K562 treated with DMSO at 1 percent for 12 hours (cell line): ENCODE results near the gene ZER1. TPM values are rescaled to one million over a fixed set of nuclear protein-coding genes. Genes with fewer than 3 reads are reported as not detected.

ENCODE experiments used
- total RNA-seq: library from RNA; unstranded; fragments of 300-600 nt; gene quantifications from 2 replicates; pipeline ENCODE4 v1.2.3, GENCODE V29; 2022; ENCODE audit not compliant: insufficient read depth

ZER1 gene
- 20.0 and 45.8 TPM in 2 replicates for total RNA-seq

DNA sequence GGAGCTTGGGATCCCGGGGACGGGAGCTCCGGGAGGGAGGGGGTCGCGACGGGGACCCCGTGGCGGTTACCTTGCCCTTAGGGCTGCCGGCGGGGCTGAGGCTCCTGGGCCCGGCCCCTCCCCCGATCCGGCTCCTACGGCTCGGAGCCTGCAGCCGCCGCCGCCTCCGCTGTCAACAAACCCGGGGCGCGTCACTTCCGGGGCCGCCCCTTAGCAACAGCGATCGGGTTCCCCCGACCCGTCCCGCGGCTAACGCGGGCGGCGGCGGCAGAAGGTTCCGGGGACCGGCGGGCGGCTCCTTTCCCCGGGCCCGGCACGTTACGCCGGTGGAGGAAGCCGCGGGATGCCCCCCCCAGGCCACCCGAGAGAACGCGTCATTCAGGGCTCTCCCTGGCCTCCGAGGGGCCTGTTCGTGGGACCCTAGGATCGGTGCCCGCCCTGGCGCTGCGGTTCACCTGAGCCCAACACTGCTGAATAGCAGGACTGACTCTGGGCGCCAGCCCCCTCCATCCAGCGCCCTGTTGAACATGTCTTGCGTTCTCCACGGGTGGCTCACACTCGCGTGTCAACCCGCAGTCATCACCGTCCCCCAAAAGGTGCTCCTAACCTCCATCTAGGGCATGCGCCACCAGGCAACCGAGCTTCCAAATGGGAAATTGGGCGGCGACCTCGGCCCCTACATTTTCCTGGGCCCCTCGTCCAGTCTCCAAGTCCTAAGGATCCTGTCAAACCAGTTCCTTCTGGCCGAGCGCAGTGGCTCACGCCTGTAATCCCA lies at the start of gene ZER1:
Gene ZER1 (minus strand): TSS at position 183 of the 775 bp plus-strand sequence. CDS start 16,362 bp downstream, outside the sequence.

DNA sequence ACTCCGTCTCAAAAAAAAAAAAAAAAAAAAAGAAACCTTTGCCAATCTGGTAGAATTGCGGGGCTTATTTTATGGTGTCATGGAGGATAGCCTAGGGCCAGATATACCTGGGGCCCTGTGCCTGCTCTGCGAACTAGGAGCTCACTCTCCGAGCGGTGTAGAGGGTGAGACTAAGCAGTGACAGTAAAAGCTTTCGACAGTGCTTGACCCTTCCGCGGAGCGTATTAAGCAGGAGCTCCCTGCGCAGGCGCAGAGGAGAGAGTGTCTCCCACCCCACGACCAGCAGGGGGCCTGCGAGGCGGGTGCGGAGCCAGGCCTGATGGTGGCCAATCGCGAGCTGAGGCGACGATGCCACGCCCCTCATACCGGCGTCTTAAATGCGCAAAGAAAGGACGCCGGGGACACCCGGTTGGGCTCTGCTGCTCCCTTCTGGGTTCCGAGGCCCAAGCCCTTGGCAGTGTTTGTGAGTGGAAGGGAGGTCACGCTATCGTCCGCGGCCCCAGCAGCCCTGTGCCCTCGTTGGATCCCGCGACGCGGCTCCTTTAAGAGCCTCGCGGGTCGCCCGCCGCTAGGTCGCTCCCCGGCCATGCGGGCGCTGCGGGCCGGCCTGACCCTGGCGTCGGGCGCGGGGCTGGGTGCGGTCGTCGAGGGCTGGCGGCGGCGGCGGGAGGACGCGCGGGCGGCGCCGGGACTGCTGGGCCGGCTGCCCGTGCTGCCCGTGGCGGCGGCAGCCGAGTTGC lies 46.5 kb upstream of the ZER1 start, which contains the start of gene ENDOG:
Gene ENDOG (plus strand): TSS at position 402 of the 740 bp plus-strand sequence. CDS start 185 bp downstream, at position 587.

DNA sequence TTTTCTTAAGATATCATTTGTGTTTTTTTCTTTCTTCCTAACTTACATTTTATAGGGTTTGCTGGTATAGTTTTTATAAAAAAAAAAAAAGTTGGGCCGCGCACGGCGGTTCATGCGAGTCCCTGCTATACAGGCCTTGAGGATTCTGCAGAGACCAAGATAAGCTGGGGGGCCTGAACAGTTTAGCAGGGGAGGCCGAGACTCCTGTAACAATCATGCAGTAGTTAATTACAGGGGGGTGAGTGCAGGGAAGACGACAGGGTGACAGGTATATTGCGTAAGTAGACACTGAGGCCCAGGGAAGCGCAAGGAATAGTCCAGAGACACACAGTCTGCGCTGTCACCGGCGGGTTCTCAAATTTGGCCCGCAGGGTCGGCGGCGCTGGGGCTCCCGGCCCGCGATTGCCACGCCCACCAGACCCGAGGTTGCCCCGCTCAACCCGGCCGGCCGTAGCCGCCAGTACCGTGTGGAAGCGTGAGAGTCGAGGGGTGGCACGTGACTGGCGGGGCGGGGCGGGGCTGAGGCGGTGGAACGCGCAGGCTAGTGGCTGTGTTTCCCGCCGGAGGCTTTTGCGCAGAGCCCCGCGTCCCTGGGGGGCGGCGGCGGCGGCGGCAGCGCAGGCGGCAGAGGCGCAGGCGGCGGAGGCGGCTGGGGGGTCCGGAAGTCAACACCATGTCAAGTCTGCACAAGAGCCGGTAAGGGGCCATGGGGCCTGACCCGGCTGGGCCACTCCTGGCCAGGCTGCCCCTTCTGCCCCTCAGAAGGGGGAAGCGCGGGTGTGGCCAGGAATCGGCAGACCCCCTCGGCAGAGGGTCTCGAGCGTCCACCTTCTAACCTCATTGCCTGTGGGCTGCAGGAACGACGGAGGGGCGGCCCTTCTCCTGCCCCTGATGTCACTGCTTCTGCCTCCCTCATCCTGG lies 15.2 kb upstream of the ZER1 start, which contains the start of gene TBC1D13:
Gene TBC1D13 (plus strand): TSS at position 573 of the 921 bp plus-strand sequence. CDS start 101 bp downstream, at position 674.

DNA sequence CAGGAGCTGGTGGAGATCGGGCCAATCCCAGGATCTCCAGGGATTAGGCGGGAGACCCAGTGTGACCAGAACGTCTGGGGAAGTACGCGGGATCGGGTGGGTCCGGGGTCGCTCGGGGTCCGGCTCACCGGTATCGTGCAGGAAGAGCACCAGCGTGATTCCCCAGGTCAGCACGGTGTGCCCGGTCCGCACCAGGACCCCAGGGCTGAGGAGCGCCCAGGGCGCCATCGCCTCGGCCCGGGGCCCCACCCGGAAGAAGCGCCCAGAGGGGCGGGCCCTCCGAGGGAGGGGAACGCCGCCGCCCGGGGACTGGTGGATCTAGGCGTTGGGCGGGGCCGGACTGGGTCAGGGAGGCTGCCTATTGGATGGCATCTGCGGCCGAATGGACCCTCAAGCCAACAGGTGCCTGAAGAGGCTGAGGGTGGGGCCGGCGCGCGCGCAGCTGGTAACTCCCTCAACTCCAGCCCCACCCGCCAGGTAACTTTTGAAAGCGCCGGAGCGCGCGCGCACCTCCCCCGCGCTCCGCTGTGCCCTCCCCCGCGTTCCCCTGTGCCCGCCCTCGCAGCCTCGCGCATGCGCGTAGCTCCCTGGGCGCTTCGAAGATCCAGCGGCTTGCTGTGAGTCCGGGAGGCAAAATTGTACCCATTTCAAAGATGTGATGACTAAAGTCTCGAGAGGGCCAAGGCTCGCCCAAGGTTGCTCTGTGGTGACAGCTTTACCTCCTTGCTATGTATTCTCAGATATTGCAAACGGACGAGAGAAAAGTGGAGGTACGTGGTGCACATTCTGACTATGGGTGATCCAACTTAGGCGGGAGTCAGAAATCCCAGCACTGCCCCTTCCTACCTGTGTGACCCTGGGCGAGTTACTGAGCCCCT lies 47.6 kb downstream of the ZER1 start, which contains the start of gene ZDHHC12:
Gene ZDHHC12 (minus strand): TSS at position 262 of the 878 bp plus-strand sequence. CDS start 34 bp downstream, at position 228.

DNA sequence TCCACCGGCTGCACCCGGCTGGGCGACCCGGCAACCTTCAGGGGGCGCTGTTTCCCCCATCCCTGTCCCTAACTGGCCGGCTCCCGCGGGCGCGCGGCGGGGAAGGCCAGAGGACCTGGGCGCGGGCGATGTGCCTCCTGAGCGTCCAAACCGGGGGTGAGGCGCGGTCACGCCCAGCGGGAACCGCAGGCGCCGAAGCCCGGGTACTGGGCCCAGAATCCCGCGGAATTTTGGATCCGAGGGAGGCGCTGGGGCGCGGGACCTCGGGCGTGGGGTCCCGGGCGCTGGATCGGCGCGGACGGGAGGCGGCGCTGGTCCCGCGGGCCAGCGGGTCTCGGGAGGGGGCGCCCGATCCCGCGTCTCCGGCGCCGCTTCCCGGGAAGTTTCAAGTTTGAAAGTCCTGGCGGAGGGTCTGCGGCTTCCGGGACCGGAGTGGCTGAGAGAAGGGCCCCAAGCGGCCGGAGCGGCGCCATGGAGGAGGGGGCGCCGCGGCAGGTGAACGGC lies 69.2 kb downstream of the ZER1 start, which contains the start of gene PKN3:
Gene PKN3 (plus strand): TSS at position 59 of the 504 bp plus-strand sequence. CDS start 413 bp downstream, at position 472.

DNA sequence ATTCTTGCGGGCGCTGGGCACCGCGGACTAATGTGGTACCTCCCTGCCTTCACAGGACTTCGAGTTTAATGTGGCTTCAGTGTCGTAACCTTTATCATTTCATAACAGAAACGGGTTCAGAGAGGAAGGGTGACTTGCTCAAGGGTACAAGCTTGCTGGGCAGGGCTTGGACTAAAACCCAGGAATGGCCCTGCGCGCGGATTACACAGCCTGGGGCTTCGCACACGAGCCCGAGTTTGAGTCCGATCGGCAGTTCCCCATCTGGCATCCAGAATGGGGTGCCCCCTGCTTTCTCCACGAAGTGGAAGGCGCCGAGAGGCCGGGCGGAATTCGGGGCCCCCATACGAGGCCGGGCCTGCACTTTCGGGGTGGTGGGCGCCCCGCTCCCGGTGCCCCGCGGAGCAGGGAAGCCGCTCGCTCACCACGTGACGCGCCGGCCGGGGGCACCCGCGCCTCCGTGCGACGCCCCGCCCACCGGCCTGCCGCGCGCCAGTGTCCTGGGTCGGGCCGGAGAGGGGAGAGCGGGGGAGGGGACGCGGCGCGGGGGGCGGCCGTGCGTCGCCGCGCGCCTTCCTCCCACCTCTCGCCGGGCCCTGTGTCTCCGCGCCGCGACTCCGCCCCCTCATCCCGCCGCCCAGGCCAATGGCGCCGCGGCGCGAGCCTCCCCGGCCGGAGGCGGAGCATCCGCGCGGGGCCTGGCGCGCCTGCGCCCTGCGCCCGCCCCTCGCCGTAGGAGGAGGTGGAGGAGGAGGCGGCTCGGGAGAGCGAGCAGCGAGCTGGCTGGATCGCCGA lies 83.0 kb downstream of the ZER1 start, which contains the start of gene SET:
Gene SET (plus strand): TSS at position 722 of the 792 bp plus-strand sequence. CDS start 361 bp downstream, outside the sequence.

Other genes with a start within 250 kb of the ZER1 start
- gene SPTAN1, start 219.3 kb downstream of the ZER1 start, total RNA-seq = 32.7 and 58.2 TPM in 2 replicates
- 175 and 190 TPM in 2 replicates for gene DYNC2I2, start 115.1 kb downstream of the ZER1 start, total RNA-seq
- gene SET, start 82.7 kb downstream of the ZER1 start, total RNA-seq = 172 and 390 TPM in 2 replicates
- gene PKN3, start 69.4 kb downstream of the ZER1 start, total RNA-seq = 28.5 and 37.6 TPM in 2 replicates
- 58.5 and 76.0 TPM in 2 replicates for gene ZDHHC12, start 47.8 kb downstream of the ZER1 start, total RNA-seq
- 21.6 and 48.2 TPM in 2 replicates for gene TBC1D13, start 15.3 kb upstream of the ZER1 start, total RNA-seq
- gene ENDOG, start 46.6 kb upstream of the ZER1 start, total RNA-seq = 124 and 190 TPM in 2 replicates
- gene SPOUT1, start 57.9 kb upstream of the ZER1 start, total RNA-seq = 19.3 and 30.7 TPM in 2 replicates
- gene KYAT1, start 110.0 kb upstream of the ZER1 start, total RNA-seq = 16.6 and 21.0 TPM in 2 replicates
- gene LRRC8A, start 110.2 kb upstream of the ZER1 start, total RNA-seq = 17.4 and 38.0 TPM in 2 replicates
- gene PHYHD1, start 149.1 kb upstream of the ZER1 start, total RNA-seq = 2.3 TPM in 1 of 2 replicates, not detected in the other
- gene DOLK, start 175.7 kb upstream of the ZER1 start, total RNA-seq = 14.8 and 20.1 TPM in 2 replicates
- 26.6 and 71.0 TPM in 2 replicates for gene NUP188, start 175.8 kb upstream of the ZER1 start, total RNA-seq